Liver (tissue), 9 donors: ENCODE measurements around the gene KMT2B. TPM values are rescaled to one million over a fixed set of nuclear protein-coding genes. Genes with fewer than 3 reads are reported as not detected.

Experiments used
- DNase-seq: peaks from one replicate; pipeline ENCODE4 v3.0.0-alpha.2; 2017; ENCODE audit warnings: low spot score
- H3K27ac ChIP-seq, 2 donors: one replicate each; pipeline ENCODE4 v1.7.0; 2013; ENCODE audit warnings: inconsistent platforms in 2 of 2, low read length in 2 of 2, control low read depth in 1 of 2, low read depth in 1 of 2, mild to moderate bottlenecking in 1 of 2
- H3K27me3 ChIP-seq, 4 donors: one replicate each; pipeline versions ENCODE4 v1.6.1 to v1.7.0; 2013; ENCODE audit warnings: low read length in 3 of 4, inconsistent platforms in 1 of 4, mild to moderate bottlenecking in 1 of 4, moderate library complexity in 1 of 4; ENCODE audit not compliant: control insufficient read depth in 4 of 4, insufficient read depth in 4 of 4
- H3K36me3 ChIP-seq, 4 donors: one replicate each; pipeline versions ENCODE4 v1.6.1 to v1.7.0; 2013; ENCODE audit warnings: low read length in 3 of 4, mild to moderate bottlenecking in 3 of 4, low read depth in 1 of 4, moderate library complexity in 1 of 4; ENCODE audit not compliant: control insufficient read depth in 4 of 4, insufficient read depth in 3 of 4
- H3K4me1 ChIP-seq, 4 donors: one replicate each; pipeline versions ENCODE4 v1.6.1 to v1.7.0; 2013; ENCODE audit warnings: low read length in 3 of 4, mild to moderate bottlenecking in 3 of 4, moderate library complexity in 1 of 4; ENCODE audit not compliant: control insufficient read depth in 4 of 4, insufficient read depth in 4 of 4
- H3K4me3 ChIP-seq, 3 donors: one replicate each; pipeline versions ENCODE4 v1.6.1 to v1.7.0; 2013; ENCODE audit warnings: low read length in 3 of 3, control low read depth in 1 of 3, low read depth in 1 of 3, mild to moderate bottlenecking in 1 of 3
- H3K9ac ChIP-seq, 2 donors: one replicate each; pipeline ENCODE4 v1.7.0; 2013; ENCODE audit warnings: low read length in 2 of 2, mild to moderate bottlenecking in 2 of 2, moderate library complexity in 2 of 2, control low read depth in 1 of 2, low read depth in 1 of 2
- H3K9me3 ChIP-seq, 4 donors: one replicate each; pipeline versions ENCODE4 v1.6.1 to v1.7.0; 2013; ENCODE audit warnings: low read length in 3 of 4; ENCODE audit not compliant: control insufficient read depth in 4 of 4
- ATF3 ChIP-seq: IDR thresholded peaks from 2 replicates; pipeline ENCODE4 v1.6.1; 2016; ENCODE audit warnings: antibody characterized with exemption
- CTCF ChIP-seq: fragments of 150-350 bp; IDR thresholded peaks from 2 replicates; pipeline ENCODE4 v1.5.1; 2017; ENCODE audit warnings: improper control_type of control experiment, low read depth, low read length; ENCODE audit not compliant: missing input control
- EGR1 ChIP-seq, 2 donors: IDR thresholded peaks; 2 replicates each; pipeline ENCODE4 v1.6.1; 2016 to 2018; ENCODE audit warnings: antibody characterized with exemption in 2 of 2, low read depth in 2 of 2
- FOXA1 ChIP-seq: IDR thresholded peaks from 2 replicates; pipeline ENCODE4 v1.6.1; 2016; ENCODE audit warnings: antibody characterized with exemption
- FOXA2 ChIP-seq: IDR thresholded peaks from 2 replicates; pipeline ENCODE4 v1.6.1; 2016; ENCODE audit warnings: antibody characterized with exemption
- GABPA ChIP-seq, 2 donors: IDR thresholded peaks in 1 of 2; conservative IDR thresholded peaks in 1 of 2; 2 replicates each; pipeline ENCODE4 v1.6.1; 2016; ENCODE audit warnings: antibody characterized with exemption in 2 of 2, mild to moderate bottlenecking in 1 of 2, moderate library complexity in 1 of 2
- HNF4A ChIP-seq, 2 donors: conservative IDR thresholded peaks; 2 replicates each; pipeline ENCODE4 v1.6.1; 2016; ENCODE audit warnings: antibody characterized with exemption in 2 of 2, mild to moderate bottlenecking in 2 of 2
- HNF4G ChIP-seq: IDR thresholded peaks from 2 replicates; pipeline ENCODE4 v1.6.1; 2016; ENCODE audit warnings: antibody characterized with exemption
- JUND ChIP-seq, 2 donors: IDR thresholded peaks; 2 replicates each; pipeline ENCODE4 v1.6.1; 2016; ENCODE audit warnings: antibody characterized with exemption in 2 of 2
- MAX ChIP-seq: IDR thresholded peaks from 2 replicates; pipeline ENCODE4 v1.6.1; 2016; ENCODE audit warnings: antibody characterized with exemption
- NR2F2 ChIP-seq: IDR thresholded peaks from 2 replicates; pipeline ENCODE4 v1.6.1; 2016; ENCODE audit warnings: antibody characterized with exemption
- RAD21 ChIP-seq, 2 donors: IDR thresholded peaks; 2 replicates each; pipeline ENCODE4 v1.6.1; 2016; ENCODE audit warnings: antibody characterized with exemption in 2 of 2, mild to moderate bottlenecking in 2 of 2
- REST ChIP-seq: IDR thresholded peaks from 2 replicates; pipeline ENCODE4 v1.6.1; 2016; ENCODE audit warnings: antibody characterized with exemption, mild to moderate bottlenecking
- RXRA ChIP-seq, 2 donors: IDR thresholded peaks; 2 replicates each; pipeline ENCODE4 v1.6.1; 2017 to 2018; ENCODE audit warnings: antibody characterized with exemption in 2 of 2, mild to moderate bottlenecking in 1 of 2
- SP1 ChIP-seq: IDR thresholded peaks from 2 replicates; pipeline ENCODE4 v1.6.1; 2018; ENCODE audit warnings: antibody characterized with exemption, mild to moderate bottlenecking
- TAF1 ChIP-seq: conservative IDR thresholded peaks from 2 replicates; pipeline ENCODE4 v1.6.1; 2016; ENCODE audit warnings: antibody characterized with exemption, mild to moderate bottlenecking
- YY1 ChIP-seq: IDR thresholded peaks from 2 replicates; pipeline ENCODE4 v1.6.1; 2016; ENCODE audit warnings: antibody characterized with exemption, mild to moderate bottlenecking
- ZBTB33 ChIP-seq: IDR thresholded peaks from 2 replicates; pipeline ENCODE4 v1.6.1; 2016; ENCODE audit warnings: antibody characterized with exemption
- WGBS: extraction: QIAGEN DNeasy Blood & Tissue Kit; methylation state at CpG from one replicate; pipeline ENCODE4 v1.1.7; 2013; 5-methylcytosine and 5-hydroxymethylcytosine counted together
- polyA plus RNA-seq, 2 donors: library from polyadenylated mRNA; stranded (reverse) in 1 of 2; unstranded in 1 of 2; fragments of 200-250 nt in 1 of 2; fragments of >200 nt in 1 of 2; fragmentation: Nextera tagmentation in 1 of 2; extraction: Ambion mirVana in 1 of 2; gene quantifications; one replicate each; pipeline versions ENCODE4 v1.2.1 to v1.2.3, GENCODE V29; 2013 to 2015
- total RNA-seq, 2 donors: library from RNA; depleted of rRNA; stranded (reverse); fragments of >200 nt; gene quantifications; one replicate each; pipeline ENCODE4 v1.2.3, GENCODE V29; 2014
- donor health status: healthy.
- donor health status: healthy.
- donor health status: healthy.
- donor health status: healthy.
- donor health status: healthy.

Gene KMT2B
- total and polyA plus RNA-seq, 4 donors, result 3.7 to 12.1 (median 8.3) TPM

- Histone ChIP-seq H3K9me3 (no peaks in the 10 kb centered on the region), H3K4me3 (no peak overlapping the region), H3K9ac (no peak overlapping the region), H3K27ac (no peak overlapping the region), H3K36me3 (peaks cover 0 to 1% (median 0%) of the 10 kb centered on the region in 4 donors), H3K4me1 (no peaks in the 10 kb centered on the region), H3K27me3 (no peaks in the 10 kb centered on the region)
- TF ChIP-seq JUND (IDR thresholded peaks at IDR 0.05) (no peak), FOXA1 (no peak), ATF3 (no peak), NR2F2 (no peak), SP1 (no peak), ZBTB33 (no peak), RXRA (IDR thresholded peaks at IDR 0.05) (no peak), TAF1 (no peak), GABPA (IDR thresholded peaks at IDR 0.05 in 1 of 2, conservative IDR thresholded peaks at IDR 0.05 in 1 of 2) (no peak), HNF4A (conservative IDR thresholded peaks at IDR 0.05) (no peak), EGR1 (IDR thresholded peaks at IDR 0.05; ENCODE audit: low read depth in 2 of 2) (no peak), MAX (no peak), CTCF (no peak), YY1 (no peak), HNF4G (no peak), FOXA2 (no peak), RAD21 (IDR thresholded peaks at IDR 0.05) (no peak), REST (no peak)
- WGBS, result 95% methylated on average over 9 of the region's 9 CpGs
- no peak for DNase-seq
Measured at GRCh38 chr19:35781650-35782049, 63.8 kb downstream of the KMT2B start.

GRCh38 chr19:35782589-35782988 lies 64.8 kb downstream of the KMT2B start:
- peaks cover 0 to 1% (median 0%) of the 10 kb centered on the region in 4 donors for H3K36me3 ChIP-seq
- H3K4me1 ChIP-seq, result no peaks in the 10 kb centered on the region
- no peak overlapping the region for H3K4me3 ChIP-seq
- TF ChIP-seq GABPA (IDR thresholded peaks at IDR 0.05 in 1 of 2, conservative IDR thresholded peaks at IDR 0.05 in 1 of 2), result no peak
- TF ChIP-seq EGR1 (IDR thresholded peaks at IDR 0.05; ENCODE audit: low read depth in 2 of 2), result no peak
- WGBS, result 96% methylated on average over 12 of the region's 12 CpGs
- no peak for DNase-seq
- no peak overlapping the region for H3K27ac ChIP-seq
- no peaks in the 10 kb centered on the region for H3K9me3 ChIP-seq
- H3K27me3 ChIP-seq, result no peaks in the 10 kb centered on the region
- no peak overlapping the region for H3K9ac ChIP-seq
